NCI-H1694 (cell line): ENCODE results near the gene LCN2.
"Not testable (repeated sequence)": the region's sequence is repeated elsewhere in the genome, so short reads cannot be mapped to it uniquely, and the experiment has no call there.

Experiments used
- DNase-seq: peaks from one replicate; lab custom pipeline; 2025; lab: John Stamatoyannopoulos, UW

The LCN2 gene

DNA sequence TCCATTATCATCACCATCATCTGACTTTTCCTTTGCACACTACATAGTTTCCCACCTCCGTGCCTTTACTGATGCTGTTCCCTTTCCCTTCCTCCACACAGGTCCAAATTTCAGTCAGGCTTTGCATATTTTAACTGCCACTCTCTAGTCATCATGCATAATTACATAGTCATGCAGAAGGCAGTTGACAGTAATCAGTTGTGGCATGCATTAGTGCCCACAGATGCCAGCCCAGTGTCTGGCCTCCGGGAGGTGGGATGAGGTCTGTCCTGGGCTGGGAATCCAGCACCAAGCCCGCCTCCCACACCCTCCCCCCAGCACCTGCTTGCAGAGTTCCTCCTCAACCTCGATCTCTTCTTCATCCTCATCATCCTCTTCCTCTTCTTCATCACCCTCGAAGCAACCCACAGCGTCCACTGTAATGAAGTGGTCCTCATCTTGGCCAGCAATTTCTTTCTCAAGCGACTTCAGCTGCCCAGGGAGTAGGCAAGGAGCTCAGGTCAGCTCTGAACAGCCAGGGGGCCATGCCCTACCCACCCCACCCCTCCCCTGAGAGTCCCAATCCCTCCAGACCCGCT, 19.6 kb downstream of the LCN2 start:
- DNase-seq: no peak

DNA sequence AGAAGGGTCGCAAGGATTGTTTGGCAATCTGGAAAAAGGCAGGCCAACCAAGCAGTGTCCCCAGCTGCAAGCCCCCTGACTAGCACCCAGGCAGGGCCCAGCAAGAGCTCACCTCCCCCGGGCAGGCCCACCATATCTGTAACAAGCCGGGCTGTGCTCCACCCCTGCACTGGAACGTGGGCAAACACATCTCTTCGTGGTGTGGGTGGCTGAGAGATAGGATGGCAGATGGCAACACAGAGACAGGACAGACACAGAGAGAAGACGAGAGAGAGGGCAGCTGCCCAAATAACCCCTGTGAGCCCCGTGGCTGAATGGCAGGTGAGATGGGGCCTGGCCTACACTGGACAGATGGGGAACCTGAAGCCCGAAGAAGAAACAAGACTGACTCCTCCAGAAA, 20.2 kb downstream of the LCN2 start:
- DNase-seq: no peak

DNA sequence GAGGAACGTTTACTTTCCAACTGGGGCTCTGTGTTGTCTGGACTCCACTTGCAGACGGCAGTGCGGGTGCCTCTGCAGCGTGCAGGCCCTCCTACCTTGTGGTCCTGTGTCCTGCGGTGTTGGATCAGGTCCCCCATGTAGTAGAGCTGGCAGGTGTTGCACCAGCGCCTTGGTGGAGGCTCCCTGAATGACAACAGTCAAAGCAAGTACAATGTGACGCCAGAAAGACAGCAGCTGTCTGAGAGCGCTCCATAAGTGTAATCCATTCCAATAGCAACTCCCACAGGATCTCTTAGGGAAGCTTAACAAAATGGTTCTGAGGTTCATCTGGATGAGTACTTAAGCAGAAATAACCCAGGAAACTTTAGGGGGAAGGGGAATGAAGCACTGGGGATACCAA, 20.7 kb downstream of the LCN2 start:
- DNase-seq: peak; percentile 73

DNA sequence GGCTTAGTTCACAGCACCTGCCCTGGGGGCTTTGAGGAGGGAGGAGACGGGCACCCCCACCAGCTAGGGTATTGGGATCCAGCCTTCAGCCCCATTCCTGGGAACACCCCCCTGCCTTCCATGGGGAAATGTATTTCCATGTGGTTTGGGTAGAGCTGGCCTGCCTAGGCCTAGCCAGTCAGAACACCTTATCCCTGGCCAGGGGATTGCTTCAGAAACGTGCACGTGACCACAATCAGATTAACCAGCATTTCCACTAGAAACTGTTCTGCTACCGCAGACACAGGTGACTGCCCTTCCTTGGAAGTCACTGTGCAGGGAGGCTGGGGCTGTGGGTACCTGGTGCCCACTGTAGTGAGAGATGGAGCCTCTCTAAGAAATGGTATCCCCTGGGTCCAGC, 24.8 kb downstream of the LCN2 start:
- DNase-seq: no peak

- no peak for DNase-seq
These were observed 25.9 kb downstream of the LCN2 start for GRCh38 chr9:128175102-128175563.

DNA sequence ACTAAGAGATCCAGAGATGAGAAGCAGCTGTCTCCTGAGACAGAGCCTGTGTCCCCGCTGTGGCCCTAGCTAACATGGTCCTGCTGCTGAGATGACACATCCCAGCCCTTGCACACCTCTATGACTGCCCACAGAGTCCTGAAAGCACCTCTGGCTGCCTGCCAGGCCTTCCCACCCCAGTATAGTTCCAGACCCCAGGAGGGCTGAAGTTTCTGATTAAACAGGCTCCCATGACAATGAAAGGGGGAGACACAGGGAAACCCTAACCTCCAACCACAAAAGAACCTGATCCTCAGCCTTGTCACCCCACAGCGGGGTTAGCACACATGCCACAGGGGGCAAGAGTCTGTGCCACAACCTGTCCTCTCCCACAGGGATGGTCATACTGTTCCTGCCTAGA, 26.5 kb downstream of the LCN2 start:
- no peak for DNase-seq

GRCh38 chr9:128178806-128179431, 29.7 kb downstream of the LCN2 start:
- DNase-seq: no peak

DNA sequence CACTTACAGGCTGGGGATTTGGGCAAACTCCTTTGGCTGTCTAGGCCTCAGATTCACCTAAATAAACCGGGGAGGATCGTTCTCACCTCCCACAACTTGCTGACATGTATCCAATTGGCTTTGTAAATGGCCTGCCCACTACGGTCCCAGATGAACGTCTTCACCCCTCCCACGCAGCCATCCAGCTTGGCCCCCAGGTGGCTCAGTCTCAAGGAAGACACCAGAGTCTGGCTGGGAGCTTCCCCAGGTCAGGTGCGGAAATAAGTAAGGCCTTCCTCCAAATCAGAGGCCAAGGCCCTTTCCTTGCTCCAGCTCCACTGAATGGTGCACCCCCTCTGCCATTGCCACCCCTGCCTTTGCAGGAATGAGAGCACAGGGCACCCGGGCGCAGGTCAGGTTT, 30.7 kb downstream of the LCN2 start:
- DNase-seq: no peak

DNA sequence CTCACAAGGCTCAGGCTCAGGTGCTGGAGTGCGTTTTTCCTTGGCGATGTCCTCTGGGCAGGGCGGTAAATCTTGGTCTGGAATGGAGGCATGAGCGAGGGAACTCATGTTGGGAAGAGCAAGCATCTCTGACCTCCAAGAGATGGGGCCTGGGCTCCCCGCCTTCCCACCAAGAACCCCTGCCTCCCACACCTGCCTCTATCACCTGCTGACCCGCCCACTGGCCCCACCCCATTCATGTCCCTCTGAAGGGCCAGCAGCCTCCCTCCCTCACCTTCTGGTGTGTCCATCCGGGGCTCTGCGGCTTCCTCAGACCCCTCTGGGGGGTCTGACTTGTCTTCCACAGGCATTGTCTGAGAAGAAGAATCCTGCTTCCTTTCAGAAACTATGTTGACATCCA, 31.2 kb downstream of the LCN2 start:
- no peak for DNase-seq

DNA sequence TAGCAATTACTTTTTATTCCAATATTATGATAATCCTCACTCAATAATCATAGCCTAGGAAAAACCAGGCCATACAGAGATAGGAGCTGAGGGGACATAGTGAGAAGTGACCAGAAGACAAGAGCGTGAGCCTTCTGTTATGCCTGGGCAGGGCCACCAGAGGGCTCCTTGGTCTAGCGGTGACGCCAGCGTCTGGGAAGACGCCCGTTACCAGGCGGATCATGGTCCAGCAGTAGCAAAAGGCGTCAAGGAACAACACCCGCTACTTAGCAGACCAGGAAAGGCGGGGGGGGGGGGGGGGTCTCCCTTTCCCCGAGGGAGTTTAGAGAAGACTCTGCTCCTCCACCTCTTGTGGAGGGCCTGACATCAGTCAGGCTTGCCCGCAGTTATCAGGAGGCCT, 32.2 kb downstream of the LCN2 start:
- DNase-seq: not testable (repeated sequence)

DNA sequence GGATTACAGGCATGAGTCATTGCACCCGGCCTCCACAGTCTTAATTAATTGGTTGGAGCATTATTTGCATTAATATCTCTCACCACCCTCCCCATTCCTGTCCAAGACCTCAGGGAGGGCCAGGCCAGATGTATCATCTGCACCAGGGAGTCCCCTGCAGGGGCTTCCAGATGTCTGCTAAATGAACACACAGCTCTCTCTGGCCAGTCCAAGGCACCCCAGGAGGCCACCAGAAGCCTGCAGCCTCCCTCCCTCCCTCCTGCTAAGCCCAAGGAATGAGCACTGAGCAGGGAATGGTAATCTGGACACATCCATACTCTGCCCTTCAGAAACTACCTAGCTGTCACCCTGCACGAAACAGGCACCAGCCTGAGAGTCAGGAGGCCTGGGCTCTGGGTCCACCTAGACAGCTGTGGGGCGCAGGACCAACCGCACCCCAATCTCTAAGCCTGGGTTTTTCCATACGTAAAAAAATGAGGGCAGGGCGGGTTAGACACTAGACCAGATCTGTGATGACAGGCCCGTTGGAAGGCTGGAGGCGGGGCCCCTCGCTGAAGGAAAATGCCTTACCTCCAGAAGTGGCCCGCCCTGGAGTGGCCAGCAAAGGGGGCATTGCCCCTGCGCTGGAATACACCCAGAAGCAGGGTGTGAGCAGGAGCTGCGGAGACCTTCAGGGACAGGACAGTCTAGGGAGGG, 33.8 kb downstream of the LCN2 start:
- no peak for DNase-seq

GRCh38 chr9:128185979-128186965, 37.0 kb downstream of the LCN2 start:
- no peak for DNase-seq

DNA sequence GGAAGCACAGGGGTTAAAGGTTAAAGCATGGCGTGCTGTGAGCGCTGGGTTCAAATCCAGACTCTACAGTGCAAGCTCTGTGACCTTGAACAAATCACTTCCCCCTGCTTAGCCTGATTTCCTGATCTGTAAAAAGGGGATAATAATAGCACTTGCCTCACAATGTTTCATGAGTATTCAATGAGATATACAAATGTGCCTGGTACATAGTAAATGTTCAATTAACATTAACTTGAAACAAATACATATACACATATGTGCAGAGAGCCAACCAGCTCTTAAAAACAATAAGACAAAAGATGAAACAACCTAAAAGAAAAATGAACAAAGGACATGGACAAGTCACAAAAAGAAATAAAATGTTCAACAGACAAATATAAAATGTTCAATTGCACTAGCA, 38.1 kb downstream of the LCN2 start:
- no peak for DNase-seq

DNA sequence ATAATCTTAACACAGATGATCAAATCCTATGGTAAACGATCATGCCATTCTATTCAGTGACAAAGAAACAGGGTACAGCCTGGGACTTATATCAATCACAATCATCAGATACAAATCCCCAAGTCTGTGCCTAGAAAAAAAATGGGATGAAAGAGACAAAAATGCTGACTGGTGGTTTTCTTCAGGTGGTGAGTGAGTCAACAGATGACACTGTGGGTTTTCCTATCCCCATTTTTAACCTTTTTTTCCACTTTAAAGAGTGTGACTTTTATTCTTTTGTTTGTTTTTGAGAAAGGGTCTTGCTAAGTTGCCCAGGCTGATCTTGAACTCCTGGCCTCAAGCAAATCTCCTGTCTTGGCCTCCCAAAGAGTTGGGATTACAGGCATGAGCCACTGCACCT, 39.0 kb downstream of the LCN2 start:
- DNase-seq: no peak

GRCh38 chr9:128190013-128190412, 40.8 kb downstream of the LCN2 start:
- DNase-seq: no peak

DNA sequence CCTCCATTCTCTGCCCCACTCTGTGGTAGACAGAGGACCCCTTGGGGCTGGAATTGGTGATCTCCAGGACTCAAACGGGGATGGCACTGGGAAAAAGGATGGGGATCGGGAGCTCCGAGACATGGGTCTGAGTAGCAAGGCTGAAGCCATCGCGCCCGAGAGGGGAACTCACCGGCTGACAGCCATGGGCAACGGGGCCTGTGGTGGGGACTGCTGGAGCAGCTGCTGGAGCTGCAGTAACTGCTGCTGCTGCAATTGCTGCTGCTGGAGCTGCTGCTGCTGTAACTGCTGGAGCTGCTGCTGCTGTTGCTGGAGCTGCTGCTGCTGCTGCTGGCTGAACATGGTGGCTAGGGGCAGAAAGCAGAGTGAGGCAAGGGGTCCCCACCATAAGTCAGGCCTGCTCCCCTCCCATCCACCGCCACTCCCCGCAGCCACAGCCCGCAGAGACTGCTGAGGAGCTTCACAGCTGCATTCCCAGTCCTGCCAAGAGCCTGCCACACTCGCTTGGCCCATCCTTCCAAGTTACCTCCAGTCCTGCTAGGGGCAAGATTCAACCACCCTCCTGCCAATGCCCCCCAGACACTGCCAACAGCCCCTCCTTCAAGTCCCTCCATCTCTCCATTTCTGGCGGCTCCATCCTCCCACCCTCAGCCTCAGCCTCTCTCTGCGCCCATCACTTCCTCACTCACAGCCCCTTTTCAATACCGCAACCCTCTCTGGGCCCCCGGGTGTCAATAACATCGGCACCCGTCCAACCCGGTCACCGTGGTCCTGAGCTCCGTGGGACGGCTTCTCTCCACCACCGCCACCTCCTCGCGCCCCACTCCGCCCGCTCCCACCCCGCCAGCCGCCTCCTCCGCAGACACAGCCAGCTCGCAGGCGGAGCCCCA, 41.5 kb downstream of the LCN2 start:
- DNase-seq: no peak

DNA sequence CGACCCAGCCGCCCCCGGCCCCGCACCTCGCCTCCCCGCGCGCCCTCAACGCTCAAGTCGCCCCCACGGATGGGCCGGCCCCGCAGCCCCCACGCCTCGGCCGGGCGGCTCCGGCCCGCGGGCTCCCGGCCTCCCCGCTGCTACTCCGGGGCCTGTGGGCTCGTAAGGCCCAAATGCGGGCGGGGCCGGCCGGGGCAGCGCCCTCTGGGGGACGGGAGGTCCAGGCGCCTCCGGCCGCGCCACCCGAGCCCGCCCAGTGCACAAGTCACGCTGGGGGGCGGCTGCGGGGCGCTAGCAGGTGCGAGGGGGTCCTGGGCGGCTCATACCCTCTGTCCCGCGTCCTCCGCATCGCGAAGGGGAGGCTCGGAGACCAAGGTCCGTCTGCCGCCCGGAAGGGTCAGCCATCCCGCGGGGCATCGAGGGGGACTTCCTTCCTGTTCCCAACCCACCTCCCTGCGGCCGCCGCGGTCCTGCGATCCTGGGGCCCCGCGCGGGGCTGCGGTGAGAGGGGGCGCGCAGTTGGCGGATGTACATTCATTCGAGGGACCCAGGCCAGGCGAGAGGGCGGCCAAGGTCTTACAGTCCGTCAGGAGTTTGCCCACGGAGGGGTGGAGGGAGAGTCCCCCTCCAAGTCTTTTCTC, 42.3 kb downstream of the LCN2 start, which contains the start of gene CIZ1:
Gene CIZ1 (minus strand): TSS at position 167 of the 641 bp plus-strand sequence. CDS start 715 bp downstream, outside the sequence.
- DNase-seq: no peak

GRCh38 chr9:128192601-128193371, 43.5 kb downstream of the LCN2 start:
- DNase-seq: no peak

DNA sequence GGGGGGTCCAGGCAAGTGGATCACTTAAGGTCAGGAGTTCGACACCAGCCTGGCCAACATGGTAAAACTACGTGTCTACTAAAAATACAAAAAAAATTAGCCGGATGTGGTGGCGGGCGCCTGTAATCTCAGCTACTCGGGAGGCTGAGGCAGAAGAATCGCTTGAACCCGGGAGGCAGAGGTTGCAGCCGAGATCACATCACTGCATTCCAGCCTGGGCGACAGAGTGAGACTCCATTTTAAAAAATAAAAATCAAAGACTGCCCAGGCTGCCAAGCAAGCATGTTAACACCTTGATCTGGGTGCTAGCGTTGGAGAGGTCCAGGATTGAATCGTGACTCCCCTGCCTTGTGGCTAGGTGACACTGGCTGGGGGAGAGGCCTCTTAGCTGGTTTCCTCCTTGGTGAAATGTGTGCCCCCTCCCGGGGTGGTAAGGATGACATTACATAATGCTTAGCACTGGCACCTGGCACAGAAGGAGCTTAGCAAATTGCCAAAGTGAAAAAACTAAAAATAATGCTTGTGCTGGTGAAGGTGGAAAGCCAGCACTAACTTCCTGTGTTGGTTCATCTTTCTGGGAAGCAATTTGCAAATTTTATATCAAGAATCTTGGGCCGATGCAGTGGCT, 44.3 kb downstream of the LCN2 start:
- no peak for DNase-seq
